Neuronal stem cell (in vitro differentiated cells): ENCODE results near the gene CLDN15.
A peak's percentile ranks its signal among the peaks of the same experiment; 100 is the strongest.

ENCODE experiments used
- DNase-seq: peaks from one replicate; pipeline ENCODE4 v3.0.0-alpha.2; 2013; ENCODE audit warnings: low spot score
- H2AFZ ChIP-seq: one replicate; pipeline ENCODE4 v1.6.1; 2013; ENCODE audit warnings: mild to moderate bottlenecking, low read length, inconsistent platforms
- H2AK5ac ChIP-seq: 2 replicates; pipeline ENCODE4 v1.6.1; 2013; ENCODE audit warnings: low read depth, mild to moderate bottlenecking, inconsistent platforms, low read length, moderate library complexity, mixed read lengths
- H2BK120ac ChIP-seq: 2 replicates; pipeline ENCODE4 v1.6.1; 2013; ENCODE audit warnings: low read depth, mild to moderate bottlenecking, inconsistent platforms, low read length, moderate library complexity, mixed read lengths
- H2BK12ac ChIP-seq: one replicate; pipeline ENCODE4 v1.6.1; 2013; ENCODE audit warnings: low read length, inconsistent platforms
- H2BK15ac ChIP-seq: 2 replicates; pipeline ENCODE4 v1.6.1; 2013; ENCODE audit warnings: mild to moderate bottlenecking, low read length, inconsistent platforms, mixed read lengths
- H2BK5ac ChIP-seq: one replicate; pipeline ENCODE4 v1.6.1; 2013; ENCODE audit warnings: inconsistent platforms, mild to moderate bottlenecking, low read length, moderate library complexity
- H3K14ac ChIP-seq: one replicate; pipeline ENCODE4 v1.6.1; 2013; ENCODE audit warnings: low read length, inconsistent platforms
- H3K18ac ChIP-seq: 2 replicates; pipeline ENCODE4 v1.6.1; 2013; ENCODE audit warnings: low read length, inconsistent platforms
- H3K23ac ChIP-seq: 2 replicates; pipeline ENCODE4 v1.6.1; 2013; ENCODE audit warnings: low read depth, mild to moderate bottlenecking, mixed read lengths, low read length, inconsistent platforms; ENCODE audit not compliant: poor library complexity
- H3K27ac ChIP-seq: replicated peaks from 3 replicates; pipeline ENCODE4 v1.5.1; 2013; ENCODE audit warnings: low read length, inconsistent platforms
- H3K27me3 ChIP-seq, 3 experiments: 2 replicates each; pipeline ENCODE4 v1.6.1; 2013; ENCODE audit warnings: low read length in 3 of 3, mild to moderate bottlenecking in 2 of 3, inconsistent platforms in 1 of 3, low read depth in 1 of 3, mixed read lengths in 1 of 3, moderate library complexity in 1 of 3; ENCODE audit not compliant: control insufficient read depth in 3 of 3, insufficient read depth in 3 of 3
- H3K36me3 ChIP-seq, 2 donors: replicated peaks in 1 of 2; 2 replicates each; pipeline ENCODE4 v1.6.1; 2013; ENCODE audit warnings: low read length in 2 of 2; ENCODE audit not compliant: control insufficient read depth in 2 of 2, insufficient read depth in 2 of 2
- H3K4ac ChIP-seq: 2 replicates; pipeline ENCODE4 v1.6.1; 2013; ENCODE audit warnings: inconsistent platforms, mild to moderate bottlenecking, low read length, moderate library complexity
- H3K4me1 ChIP-seq, 2 donors: 1 replicate in 1 of 2; 2 replicates in 1 of 2; pipeline ENCODE4 v1.6.1; 2013; ENCODE audit warnings: low read length in 2 of 2, low read depth in 1 of 2; ENCODE audit not compliant: control insufficient read depth in 2 of 2, insufficient read depth in 1 of 2
- H3K4me2 ChIP-seq: one replicate; pipeline ENCODE4 v1.6.1; 2013; ENCODE audit warnings: mild to moderate bottlenecking, low read length, inconsistent platforms; ENCODE audit not compliant: insufficient read depth, poor library complexity, severe bottlenecking
- H3K4me3 ChIP-seq, 2 donors: 2 replicates each; pipeline ENCODE4 v1.5.1; 2013; ENCODE audit warnings: low read length in 2 of 2, mild to moderate bottlenecking in 2 of 2, inconsistent platforms in 1 of 2, moderate library complexity in 1 of 2
- H3K79me1 ChIP-seq: one replicate; pipeline ENCODE4 v1.6.1; 2013; ENCODE audit warnings: low read depth, mild to moderate bottlenecking, inconsistent platforms, low read length, moderate library complexity
- H3K9ac ChIP-seq: one replicate; pipeline ENCODE4 v1.6.1; 2013; ENCODE audit warnings: mild to moderate bottlenecking, low read depth, low read length, inconsistent platforms; ENCODE audit not compliant: poor library complexity
- H3K9me3 ChIP-seq, 2 donors: replicated peaks in 1 of 2; 2 replicates each; pipeline versions ENCODE3 to v1.6.1; 2013; ENCODE audit warnings: low read length in 2 of 2, mild to moderate bottlenecking in 2 of 2, inconsistent platforms in 1 of 2, low read depth in 1 of 2, mixed read lengths in 1 of 2, moderate library complexity in 1 of 2; ENCODE audit not compliant: control insufficient read depth in 2 of 2, insufficient read depth in 1 of 2
- H4K8ac ChIP-seq: one replicate; pipeline ENCODE4 v1.6.1; 2013; ENCODE audit warnings: low read depth, mild to moderate bottlenecking, inconsistent platforms, low read length, moderate library complexity
- H4K91ac ChIP-seq: one replicate; pipeline ENCODE4 v1.6.1; 2013; ENCODE audit warnings: low read length, low read depth, mild to moderate bottlenecking, inconsistent platforms; ENCODE audit not compliant: poor library complexity
- WGBS, 2 donors: extraction: QIAGEN DNeasy Blood & Tissue Kit; methylation state at CpG; one replicate each; pipeline ENCODE4 v1.1.7; 2013; ENCODE audit warnings: missing lambda C conversion rate in 2 of 2, mixed read lengths in 1 of 2; ENCODE audit not compliant: insufficient read length in 2 of 2, insufficient replicate concordance in 1 of 2; ENCODE audit errors: extremely low coverage in 2 of 2; 5-methylcytosine and 5-hydroxymethylcytosine counted together

Gene CLDN15

GRCh38 chr7:101216860-101217387, 20.7 kb downstream of the CLDN15 start:
- peak overlapping the region; percentile 89 for H3K18ac ChIP-seq
- H2BK15ac ChIP-seq, result peak overlapping the region; percentile 9
- H3K27me3 ChIP-seq, result no peaks in the 10 kb centered on the region
- H2AFZ ChIP-seq, result peak overlapping the region; percentile 93
- H4K8ac ChIP-seq, result no peak overlapping the region
- H3K36me3 ChIP-seq, result peaks cover 7 to 25% of the 10 kb centered on the region in 2 donors
- peak overlapping the region; percentile 82 for H3K9ac ChIP-seq
- peak overlapping the region; percentile 10 for H2AK5ac ChIP-seq
- peaks cover 11% of the 10 kb centered on the region for H3K79me1 ChIP-seq
- H3K4me2 ChIP-seq, result peak overlapping the region; percentile 91
- WGBS, 2 donors, result no CpG with 5 or more reads among the region's 34 CpGs
- peak overlapping the region; percentile 96 for H2BK5ac ChIP-seq
- H2BK120ac ChIP-seq, result no peak overlapping the region
- peaks cover 6 to 11% of the 10 kb centered on the region in 2 donors for H3K4me1 ChIP-seq
- peak overlapping the region; percentile 77 for H4K91ac ChIP-seq
- H3K9me3 ChIP-seq, result no peaks in the 10 kb centered on the region
- peak; percentile 31 for DNase-seq
- H3K27ac ChIP-seq, result peak overlapping the region; percentile 80
- H3K4ac ChIP-seq, result no peak overlapping the region
- no peak overlapping the region for H3K14ac ChIP-seq
- peak overlapping the region; percentile 76 to 86 for H3K4me3 ChIP-seq
- peak overlapping the region; percentile 3 for H3K23ac ChIP-seq
- no peak overlapping the region for H2BK12ac ChIP-seq

- Histone ChIP-seq H3K4me3 (peak overlapping the region; percentile 76 to 86), H3K9me3 (no peaks in the 10 kb centered on the region), H3K23ac (peak overlapping the region; percentile 3), H3K9ac (peak overlapping the region; percentile 82), H2BK5ac (peak overlapping the region; percentile 96), H3K4me2 (peak overlapping the region; percentile 91), H4K91ac (peak overlapping the region; percentile 77), H3K4me1 (peaks cover 6 to 11% of the 10 kb centered on the region in 2 donors), H2BK12ac (no peak overlapping the region), H2AK5ac (peak overlapping the region; percentile 10), H3K14ac (peak overlapping the region; percentile 63), H3K18ac (peak overlapping the region; percentile 89), H3K4ac (peak overlapping the region; percentile 45), H2BK120ac (no peak overlapping the region), H3K79me1 (peaks cover 11% of the 10 kb centered on the region), H3K27ac (no peak overlapping the region), H2BK15ac (peak overlapping the region; percentile 9), H3K36me3 (peaks cover 10 to 32% of the 10 kb centered on the region in 2 donors), H3K27me3 (no peaks in the 10 kb centered on the region), H2AFZ (peak overlapping the region; percentile 93), H4K8ac (no peak overlapping the region)
- no CpG with 5 or more reads among the region's 31 CpGs for WGBS, 2 donors
- DNase-seq, result no peak
These were observed 21.4 kb downstream of the CLDN15 start for GRCh38 chr7:101216001-101216859.

- Histone ChIP-seq H3K4me2 (no peak overlapping the region), H3K4me3 (no peak overlapping the region), H3K79me1 (peaks cover 9% of the 10 kb centered on the region), H2AFZ (no peak overlapping the region), H3K23ac (peak overlapping the region; percentile 73), H3K4ac (no peak overlapping the region), H4K8ac (no peak overlapping the region), H3K18ac (no peak overlapping the region), H2BK12ac (no peak overlapping the region), H3K9ac (peak overlapping the region; percentile 12), H3K14ac (no peak overlapping the region), H4K91ac (no peak overlapping the region), H3K27me3 (no peaks in the 10 kb centered on the region), H3K27ac (no peak overlapping the region), H2BK15ac (no peak overlapping the region), H3K9me3 (no peaks in the 10 kb centered on the region), H2BK120ac (no peak overlapping the region), H2BK5ac (peak overlapping the region; percentile 53), H3K4me1 (peaks cover 6% of the 10 kb centered on the region in 2 donors), H3K36me3 (peaks cover 23 to 57% of the 10 kb centered on the region in 2 donors), H2AK5ac (no peak overlapping the region)
- no CpG with 5 or more reads among the region's 8 CpGs for WGBS, 2 donors
- DNase-seq, result no peak
These were observed 25.6 kb downstream of the CLDN15 start for GRCh38 chr7:101212014-101212413.

- H4K91ac ChIP-seq, result no peak overlapping the region
- H2AFZ ChIP-seq, result no peak overlapping the region
- no peak overlapping the region for H2AK5ac ChIP-seq
- no peak overlapping the region for H2BK120ac ChIP-seq
- H2BK12ac ChIP-seq, result no peak overlapping the region
- no peak overlapping the region for H3K18ac ChIP-seq
- H2BK5ac ChIP-seq, result peak overlapping the region; percentile 53
- H3K4me1 ChIP-seq, result peaks cover 2% of the 10 kb centered on the region in 2 donors
- H3K36me3 ChIP-seq, result peaks cover 23 to 57% of the 10 kb centered on the region in 2 donors
- H3K79me1 ChIP-seq, result peaks cover 8% of the 10 kb centered on the region
- H3K9ac ChIP-seq, result peak overlapping the region; percentile 12
- H3K14ac ChIP-seq, result no peak overlapping the region
- H3K4me2 ChIP-seq, result no peak overlapping the region
- H3K23ac ChIP-seq, result peak overlapping the region; percentile 73
- no peaks in the 10 kb centered on the region for H3K9me3 ChIP-seq
- no peak overlapping the region for H2BK15ac ChIP-seq
- H3K27me3 ChIP-seq, result no peaks in the 10 kb centered on the region
- no CpG with 5 or more reads among the region's 24 CpGs for WGBS, 2 donors
- H3K4ac ChIP-seq, result no peak overlapping the region
- no peak overlapping the region for H3K4me3 ChIP-seq
- DNase-seq, result no peak
- no peak overlapping the region for H4K8ac ChIP-seq
- H3K27ac ChIP-seq, result no peak overlapping the region
These were observed 26.1 kb downstream of the CLDN15 start for GRCh38 chr7:101211501-101211900.
